GM19452 (cell line): ENCODE results near the gene PGLYRP4.
"Not testable (repeated sequence)": the region's sequence is repeated elsewhere in the genome, so short reads cannot be mapped to it uniquely, and the experiment has no call there.

ENCODE experiments used
- ATAC-seq: cut with Tn5 transposase; IDR thresholded peaks from one replicate; pipeline ENCODE4 v1.9.1; 2021; ENCODE audit not compliant: unreplicated experiment

Gene PGLYRP4

GRCh38 chr1:153357076-153357852 is 8.6 kb upstream of the PGLYRP4 start:
- no peak for ATAC-seq

- ATAC-seq = no peak
Observed at GRCh38 chr1:153356392-153357075, 7.9 kb upstream of the PGLYRP4 start.

GRCh38 chr1:153355445-153356071 is 6.9 kb upstream of the PGLYRP4 start:
- ATAC-seq = no peak

- ATAC-seq = no peak
Observed at GRCh38 chr1:153354515-153355193, 6.0 kb upstream of the PGLYRP4 start.

- ATAC-seq = no peak
Observed at GRCh38 chr1:153353226-153353947, 4.7 kb upstream of the PGLYRP4 start.

GRCh38 chr1:153352523-153352922 is 3.9 kb upstream of the PGLYRP4 start:
- ATAC-seq = no peak

GRCh38 chr1:153350321-153350957 is 1.8 kb upstream of the PGLYRP4 start:
- no peak for ATAC-seq

- ATAC-seq = no peak
Observed at GRCh38 chr1:153349363-153350320, 1.0 kb upstream of the PGLYRP4 start.

- no peak for ATAC-seq
Observed at GRCh38 chr1:153347856-153348255, 785 bp downstream of the PGLYRP4 start.

- not testable (repeated sequence) for ATAC-seq
Observed at GRCh38 chr1:153347049-153347448, 1.6 kb downstream of the PGLYRP4 start.

- no peak for ATAC-seq
Observed at GRCh38 chr1:153346077-153346723, 2.4 kb downstream of the PGLYRP4 start.

- no peak for ATAC-seq
Observed at GRCh38 chr1:153345187-153346076, 3.2 kb downstream of the PGLYRP4 start.

GRCh38 chr1:153344718-153345025 is 4.0 kb downstream of the PGLYRP4 start:
- no peak for ATAC-seq

- ATAC-seq = no peak
Observed at GRCh38 chr1:153343811-153344717, 4.6 kb downstream of the PGLYRP4 start.

GRCh38 chr1:153343040-153343681 is 5.5 kb downstream of the PGLYRP4 start:
- no peak for ATAC-seq

GRCh38 chr1:153342178-153342577 is 6.5 kb downstream of the PGLYRP4 start:
- ATAC-seq = no peak
